ENCODE measurements around the gene TTC14.

DNA sequence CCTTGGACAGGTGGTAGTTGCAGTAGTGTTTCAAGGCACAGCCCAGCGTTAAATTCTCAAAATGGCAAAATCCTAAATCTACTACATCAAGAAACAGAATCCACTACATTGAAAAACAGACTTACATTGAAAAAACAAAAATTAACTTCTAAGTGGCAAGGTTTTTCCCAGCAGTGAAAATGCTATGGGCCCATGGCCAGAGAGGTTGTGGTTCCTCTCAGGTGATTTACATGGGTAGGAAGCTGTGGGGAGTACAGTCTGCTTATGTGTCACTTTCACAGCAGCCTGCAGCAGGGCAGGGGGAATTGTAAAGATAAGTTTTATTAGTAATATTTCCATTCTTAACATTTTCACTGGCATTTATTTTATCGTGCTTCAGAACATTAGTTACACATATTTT lies 24.9 kb downstream of the TTC14 start:
- TF ChIP-seq POLR2AphosphoS5 (IDR thresholded peaks at IDR 0.05; ENCODE audit: low read depth, low read length) (no peak), TAF1 (IDR thresholded peaks at IDR 0.05; ENCODE audit: low read depth, low read length) (no peak), SPI1 (IDR thresholded peaks at IDR 0.05; ENCODE audit: low read depth, low read length) (peak; percentile 55), POLR2A (IDR thresholded peaks at IDR 0.05; ENCODE audit: low read depth, low read length) (no peak)
